Stimulated activated CD8-positive, alpha-beta memory T cell treated with anti-CD3 and anti-CD28 coated beads, Interleukin-7, amount 100 ng/mL, for 48 hours (primary cell): ENCODE results near the gene E2F4.

Source experiments
- DNase-seq, 2 donors: peaks; one replicate each; pipeline ENCODE4 v3.0.0-alpha.2; 2020; ENCODE audit warnings: low read depth in 1 of 2; ENCODE audit errors: extremely low read depth in 1 of 2

Gene E2F4, protein sequence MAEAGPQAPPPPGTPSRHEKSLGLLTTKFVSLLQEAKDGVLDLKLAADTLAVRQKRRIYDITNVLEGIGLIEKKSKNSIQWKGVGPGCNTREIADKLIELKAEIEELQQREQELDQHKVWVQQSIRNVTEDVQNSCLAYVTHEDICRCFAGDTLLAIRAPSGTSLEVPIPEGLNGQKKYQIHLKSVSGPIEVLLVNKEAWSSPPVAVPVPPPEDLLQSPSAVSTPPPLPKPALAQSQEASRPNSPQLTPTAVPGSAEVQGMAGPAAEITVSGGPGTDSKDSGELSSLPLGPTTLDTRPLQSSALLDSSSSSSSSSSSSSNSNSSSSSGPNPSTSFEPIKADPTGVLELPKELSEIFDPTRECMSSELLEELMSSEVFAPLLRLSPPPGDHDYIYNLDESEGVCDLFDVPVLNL

DNA sequence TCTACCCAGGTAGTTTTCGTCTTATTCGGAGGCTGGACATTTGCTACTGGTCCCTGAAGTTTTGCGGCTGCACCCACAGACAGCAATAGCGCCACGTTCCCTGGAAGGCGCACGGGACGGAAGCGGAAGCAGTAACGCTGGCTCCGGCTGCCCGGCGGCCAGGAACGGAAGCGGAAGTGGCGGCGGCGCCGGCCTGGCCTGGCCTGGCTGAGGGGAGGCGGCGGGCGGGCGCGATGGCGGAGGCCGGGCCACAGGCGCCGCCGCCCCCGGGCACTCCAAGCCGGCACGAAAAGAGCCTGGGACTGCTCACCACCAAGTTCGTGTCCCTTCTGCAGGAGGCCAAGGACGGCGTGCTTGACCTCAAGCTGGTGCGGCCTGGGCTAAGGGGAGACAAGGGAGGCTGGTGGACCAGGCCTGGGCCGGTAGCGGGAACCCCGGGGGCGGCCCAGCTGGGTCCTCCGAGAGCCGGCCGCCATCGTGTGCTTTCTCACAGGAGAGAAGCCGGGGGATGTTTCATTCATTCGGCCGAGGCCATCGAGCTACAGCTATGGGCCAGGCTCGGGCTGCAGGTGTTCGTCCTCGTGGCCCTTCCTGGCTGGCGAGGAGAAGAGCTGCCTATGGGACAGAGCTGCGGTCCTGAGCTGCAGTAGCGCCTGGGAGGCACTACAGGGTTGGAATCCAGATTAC lies at the start of gene E2F4:
TSS of gene E2F4 (plus strand) at position 161 of the 687 bp plus-strand sequence. CDS start at position 234, 73 bp downstream.
- peak; percentile 84 for DNase-seq

DNA sequence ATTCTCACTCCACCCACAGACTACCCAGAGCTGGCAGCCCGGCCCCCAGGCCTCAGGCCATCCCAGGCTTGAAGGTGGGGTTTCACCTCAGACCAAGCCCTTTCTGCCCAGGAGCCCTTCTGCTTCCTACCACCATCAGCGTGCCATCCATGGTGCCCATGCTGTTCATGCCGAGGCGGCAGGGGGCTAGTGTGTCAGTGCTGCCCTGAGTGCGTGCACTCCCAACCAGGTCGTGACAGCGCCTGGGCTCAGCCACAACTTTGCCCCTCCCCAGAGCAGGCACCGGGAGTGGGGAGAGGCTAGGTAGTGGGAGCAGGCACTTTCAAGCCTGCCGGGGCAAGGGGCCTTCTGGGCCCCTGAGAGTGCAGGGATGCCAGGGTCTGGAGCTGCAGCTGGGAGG lies 49.6 kb upstream of the E2F4 start:
- DNase-seq, result no peak

DNA sequence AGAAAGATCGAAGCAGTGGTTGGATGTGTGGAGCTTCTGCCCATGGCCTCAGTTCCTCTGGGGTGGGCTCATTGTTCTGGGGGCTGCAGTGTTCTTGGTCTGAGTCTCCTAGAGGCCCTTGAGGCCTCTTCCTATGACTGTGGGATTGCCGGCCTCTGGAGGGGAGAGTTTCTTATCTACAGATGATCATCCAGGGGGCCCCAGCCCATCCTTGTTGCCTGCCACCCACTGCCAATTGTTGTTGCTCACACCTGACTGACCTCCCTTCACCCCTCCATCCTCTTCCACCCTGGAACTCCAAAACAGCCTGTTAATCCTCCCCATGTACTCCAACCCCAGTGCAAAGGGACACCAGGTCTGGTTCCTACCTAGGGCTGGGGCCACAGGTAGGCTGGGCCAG lies 47.0 kb upstream of the E2F4 start:
- DNase-seq, result no peak

DNA sequence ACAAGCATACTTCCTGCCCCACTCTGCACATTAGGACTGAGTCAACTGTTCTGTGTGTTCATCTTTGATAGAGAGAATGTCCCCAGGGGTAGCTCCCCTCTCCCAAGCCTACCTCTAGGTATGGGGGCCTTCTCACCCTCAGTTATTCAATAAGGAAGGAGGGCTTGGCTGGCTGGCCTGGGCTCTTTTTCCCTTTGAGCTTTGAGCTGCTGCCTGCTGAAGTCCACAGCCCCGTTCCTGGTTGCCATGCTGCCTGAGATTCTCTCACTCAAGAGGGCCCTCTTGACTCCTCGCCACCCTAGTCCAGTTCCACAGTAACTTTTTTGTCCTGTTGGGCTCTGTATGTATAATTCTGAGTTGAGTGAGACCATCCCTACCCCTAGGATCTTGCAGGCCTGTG lies 46.2 kb upstream of the E2F4 start:
- DNase-seq, result no peak

DNA sequence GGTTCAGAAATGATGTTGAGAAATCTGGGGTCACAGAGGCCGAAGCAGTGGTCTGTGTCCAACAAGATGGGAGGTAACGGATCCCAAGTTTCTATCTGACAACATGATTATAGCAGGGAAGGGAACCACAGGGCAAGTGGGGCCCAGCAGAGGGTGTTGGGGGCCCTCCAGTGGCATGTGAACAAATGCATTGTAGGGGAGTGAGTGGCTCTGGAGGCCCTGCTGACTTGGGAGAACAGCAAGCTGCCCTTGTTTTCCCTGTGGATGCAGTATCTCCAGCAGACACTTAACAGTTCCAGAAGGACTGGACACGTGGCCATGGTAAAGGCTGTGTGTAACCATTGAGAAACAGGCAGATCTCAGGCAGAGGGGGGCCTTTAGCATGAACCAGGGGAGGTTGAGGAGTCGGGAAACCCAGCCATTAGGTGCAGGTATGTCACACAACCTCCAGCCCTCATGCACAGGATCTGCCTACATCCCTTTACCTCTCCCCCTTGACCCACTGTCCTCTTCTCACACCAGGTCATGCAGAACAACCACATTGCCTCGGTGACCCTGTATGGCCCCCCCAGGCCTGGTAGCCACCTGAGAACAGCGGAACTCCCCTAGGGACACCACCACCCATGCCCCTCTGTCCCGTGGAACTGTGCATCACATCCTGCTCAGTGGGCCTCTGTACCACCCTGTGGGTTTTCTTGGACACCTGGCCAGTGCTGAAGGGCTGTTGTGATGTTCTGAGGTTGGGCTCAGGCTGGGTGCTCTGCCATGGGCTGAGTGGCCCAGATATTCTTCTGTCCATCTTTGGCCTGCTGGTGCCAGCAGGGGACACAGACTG lies 45.2 kb upstream of the E2F4 start:
- DNase-seq, result no peak

DNA sequence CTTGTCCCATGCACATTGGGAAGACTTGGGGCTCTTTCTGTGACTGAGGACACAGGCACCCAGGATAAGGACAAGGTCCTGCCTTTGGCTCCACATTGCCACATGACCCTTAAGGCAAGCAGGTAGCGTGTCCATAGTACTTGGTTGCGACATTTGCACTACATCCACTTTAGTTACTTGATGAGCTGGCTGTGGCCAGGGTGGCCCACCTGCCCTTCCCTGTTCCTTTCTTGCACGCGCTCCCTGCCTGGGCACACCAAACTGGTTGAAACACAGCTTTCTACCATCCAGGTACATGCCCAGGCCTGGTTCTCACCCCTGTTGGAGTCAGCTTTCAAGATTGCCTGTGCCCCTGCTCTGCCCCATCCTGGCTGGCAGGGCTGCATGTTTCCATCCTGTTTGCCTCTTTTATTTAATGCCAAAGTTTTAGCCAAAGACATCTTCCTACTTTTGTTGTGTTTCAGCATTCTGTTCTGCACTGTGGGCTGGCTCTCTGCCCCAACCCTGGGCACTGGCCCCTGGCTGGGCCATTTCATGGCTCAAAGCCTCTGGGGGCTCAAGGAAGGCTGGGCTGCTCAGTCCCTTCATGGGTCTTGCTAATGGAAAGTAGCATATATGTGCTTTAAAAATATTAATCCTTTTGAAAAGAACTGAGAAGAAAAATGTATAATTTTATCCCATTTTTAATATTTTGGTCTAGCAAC lies 44.4 kb upstream of the E2F4 start:
- DNase-seq, result no peak

DNA sequence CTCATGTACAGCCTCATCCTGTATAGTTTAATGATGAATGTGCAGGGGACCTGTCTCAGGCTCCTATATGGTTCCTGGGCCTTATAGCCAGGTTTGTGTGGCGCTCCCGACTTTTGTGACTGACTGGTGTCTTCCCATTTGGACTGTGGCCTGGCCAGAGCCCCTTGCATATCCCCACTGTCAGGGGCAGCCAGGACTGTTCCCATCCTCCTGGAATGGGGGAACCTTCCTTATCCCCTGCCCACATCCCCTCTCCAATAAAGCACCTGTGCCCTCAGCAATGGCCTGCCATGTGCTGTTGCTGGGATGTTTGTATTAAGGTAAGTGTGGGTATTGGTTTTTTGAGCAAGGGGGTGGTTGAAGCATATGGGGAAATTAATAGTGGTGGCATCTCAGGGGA lies 43.7 kb upstream of the E2F4 start:
- DNase-seq, result no peak

DNA sequence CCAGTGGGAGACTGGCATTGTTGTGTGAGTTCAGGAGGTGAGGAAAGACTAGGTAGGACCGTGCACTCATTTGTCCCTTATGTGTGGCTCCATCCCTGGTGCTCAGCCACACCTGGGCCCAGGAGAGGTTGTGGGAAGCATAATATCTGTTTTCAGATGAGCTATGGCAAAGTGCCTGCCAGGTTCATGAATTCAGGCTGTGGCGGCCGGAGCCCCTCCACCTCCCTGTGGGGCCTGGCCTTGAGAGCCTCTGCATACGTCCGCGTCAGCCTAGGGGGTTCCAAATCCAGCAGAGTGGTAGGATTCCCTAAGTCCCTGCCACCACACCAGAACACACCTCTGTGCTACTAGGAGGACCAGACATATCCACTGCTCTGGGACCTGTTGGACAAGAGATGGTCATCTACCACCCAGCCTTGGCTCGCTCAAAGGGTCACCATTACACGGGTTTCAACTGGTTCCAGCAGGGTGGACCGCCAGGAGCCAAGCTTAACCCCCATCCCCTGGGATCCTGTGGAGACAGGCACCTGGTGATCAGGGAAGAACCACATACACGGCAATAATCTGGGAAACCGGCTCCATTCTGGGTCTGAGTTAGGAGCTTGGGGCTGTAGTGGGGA lies 43.2 kb upstream of the E2F4 start:
- no peak for DNase-seq

DNA sequence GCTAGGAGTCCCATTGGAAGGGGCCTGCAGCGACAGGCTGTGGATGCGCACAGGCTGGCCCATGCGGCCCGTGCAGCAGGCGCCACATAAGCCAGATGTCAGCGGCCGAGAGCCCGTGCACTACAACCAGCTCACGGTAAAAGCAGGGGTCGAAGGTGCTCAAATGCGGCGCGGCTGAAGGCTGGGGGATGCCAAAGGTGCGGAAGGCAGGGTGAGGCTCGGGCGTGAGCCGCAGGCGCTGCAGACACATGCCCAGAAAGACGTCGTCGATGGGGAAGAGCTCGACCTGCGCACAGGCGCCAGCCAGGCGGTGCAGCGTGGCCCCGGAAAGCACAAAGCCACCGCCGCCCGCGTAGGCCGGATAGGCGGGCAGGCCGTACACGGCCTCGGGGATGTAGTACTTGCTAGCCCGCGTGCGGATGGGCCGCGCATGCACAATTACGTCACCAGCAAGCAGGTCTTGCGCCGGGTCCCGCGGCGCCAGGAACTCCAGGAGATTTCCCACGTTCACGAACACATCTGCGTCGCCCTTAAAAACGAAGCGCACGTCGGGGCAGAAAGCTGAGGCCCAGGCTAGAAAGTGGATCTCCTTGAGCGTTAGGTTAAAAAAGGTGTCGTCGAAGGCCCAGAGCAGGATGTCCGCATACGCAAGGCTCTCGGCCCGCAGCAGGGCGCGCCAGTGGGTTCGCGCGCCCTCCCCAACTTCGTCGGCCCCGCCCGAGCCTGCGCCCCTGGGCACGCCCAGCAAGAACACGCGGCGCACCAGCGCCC lies 42.5 kb upstream of the E2F4 start:
- no peak for DNase-seq

DNA sequence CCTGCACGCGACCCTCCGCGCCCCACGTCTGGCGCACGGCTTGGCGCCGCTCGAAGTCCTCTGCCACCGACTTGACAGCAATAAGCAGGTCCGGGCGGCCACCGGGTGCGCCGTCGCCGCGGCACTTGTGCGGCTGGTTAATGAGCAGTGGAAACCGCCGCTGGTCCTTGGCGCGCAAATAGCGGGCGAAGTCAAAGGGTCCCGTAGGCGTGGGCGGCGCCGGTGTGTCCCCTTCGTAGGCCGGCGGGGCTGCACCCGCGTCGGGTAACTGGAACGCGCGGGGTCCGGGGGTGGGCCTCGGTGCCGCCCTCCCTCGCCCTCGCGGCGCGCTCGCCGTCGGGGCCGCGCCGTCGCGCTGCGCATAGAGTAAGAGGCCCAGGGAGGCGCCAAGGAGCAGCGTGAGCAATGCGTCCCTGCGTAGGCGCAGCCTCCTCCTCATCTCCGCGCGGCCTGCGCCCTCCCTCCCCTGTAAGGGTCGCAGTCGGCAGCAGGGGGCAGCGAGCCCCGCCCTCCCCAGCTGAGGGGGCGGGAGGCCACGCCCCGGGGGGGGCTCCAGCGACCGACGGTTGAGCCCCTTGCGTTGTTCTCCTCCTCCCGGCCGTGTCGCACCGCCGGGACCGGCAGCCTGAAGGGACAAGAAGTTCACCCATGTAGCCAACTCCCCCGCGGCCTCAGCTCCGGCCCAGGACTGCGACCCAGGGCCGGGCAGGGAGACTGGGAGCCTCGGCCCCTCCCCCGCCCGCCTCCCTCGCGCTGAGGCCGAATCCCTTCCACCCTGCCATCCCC lies 41.7 kb upstream of the E2F4 start:
- no peak for DNase-seq

DNA sequence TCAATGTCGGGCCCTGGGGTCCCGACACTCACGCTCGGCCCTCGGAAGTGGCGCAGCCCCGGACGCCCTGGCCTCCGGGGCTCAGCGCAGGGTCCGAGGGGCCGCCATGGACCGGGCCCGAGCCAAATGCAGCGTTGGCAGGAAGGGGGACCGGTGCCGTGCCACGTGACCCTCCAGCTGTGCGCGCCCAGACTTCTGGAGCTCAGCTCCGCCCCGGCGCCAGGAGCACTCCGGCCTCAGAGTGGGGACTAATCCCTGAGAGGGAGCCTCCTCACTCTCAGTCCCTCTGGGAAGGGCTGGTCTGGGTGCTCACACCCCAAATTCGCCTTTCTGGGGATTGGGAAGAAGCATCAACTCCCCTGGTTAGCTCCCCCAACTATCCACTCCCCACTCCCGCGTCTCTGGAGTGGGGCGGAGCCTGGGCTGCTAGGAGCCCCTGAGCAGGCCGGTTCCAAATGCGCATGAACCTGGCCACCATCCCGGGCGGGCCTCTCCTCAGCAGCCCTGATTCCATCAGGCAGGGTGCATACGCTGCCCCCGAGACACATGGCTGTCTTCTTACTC lies 41.0 kb upstream of the E2F4 start, which contains the start of gene B3GNT9:
TSS of gene B3GNT9 (minus strand) at position 166 of the 564 bp plus-strand sequence. CDS start 513 bp downstream, outside the sequence.
- DNase-seq, result no peak

DNA sequence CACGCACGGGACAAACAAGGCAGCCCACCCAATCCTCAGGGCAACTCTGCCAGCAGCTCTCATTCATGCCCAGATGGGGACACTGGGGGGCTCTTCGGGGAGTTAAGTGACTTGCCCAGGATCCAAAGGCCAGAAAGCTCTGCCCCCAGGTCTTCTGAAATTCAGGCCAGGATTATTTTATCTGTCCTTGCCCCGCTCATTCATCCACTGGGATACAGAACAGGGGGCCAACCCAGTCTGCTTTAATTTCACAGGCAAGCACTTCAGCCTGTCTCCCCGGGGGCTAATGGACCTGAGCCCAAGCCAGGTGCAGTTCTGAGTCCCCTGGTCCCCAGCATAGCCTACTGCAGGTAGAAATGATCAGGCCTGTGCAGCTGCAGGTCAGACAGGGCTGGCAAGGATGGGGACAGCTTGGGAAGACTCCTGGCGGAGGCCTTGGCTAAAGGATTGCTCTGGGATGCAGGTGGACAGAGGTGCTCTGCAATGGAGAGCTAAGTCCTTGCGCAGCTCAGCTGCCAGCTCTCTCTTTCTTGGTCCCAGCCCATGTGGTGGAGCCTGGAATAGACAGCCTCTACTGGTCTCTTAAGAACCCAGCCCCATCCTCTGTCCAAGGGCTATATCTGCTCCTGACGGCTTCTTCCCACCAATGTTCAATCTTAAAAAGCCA lies 40.4 kb upstream of the E2F4 start:
- DNase-seq, result no peak

DNA sequence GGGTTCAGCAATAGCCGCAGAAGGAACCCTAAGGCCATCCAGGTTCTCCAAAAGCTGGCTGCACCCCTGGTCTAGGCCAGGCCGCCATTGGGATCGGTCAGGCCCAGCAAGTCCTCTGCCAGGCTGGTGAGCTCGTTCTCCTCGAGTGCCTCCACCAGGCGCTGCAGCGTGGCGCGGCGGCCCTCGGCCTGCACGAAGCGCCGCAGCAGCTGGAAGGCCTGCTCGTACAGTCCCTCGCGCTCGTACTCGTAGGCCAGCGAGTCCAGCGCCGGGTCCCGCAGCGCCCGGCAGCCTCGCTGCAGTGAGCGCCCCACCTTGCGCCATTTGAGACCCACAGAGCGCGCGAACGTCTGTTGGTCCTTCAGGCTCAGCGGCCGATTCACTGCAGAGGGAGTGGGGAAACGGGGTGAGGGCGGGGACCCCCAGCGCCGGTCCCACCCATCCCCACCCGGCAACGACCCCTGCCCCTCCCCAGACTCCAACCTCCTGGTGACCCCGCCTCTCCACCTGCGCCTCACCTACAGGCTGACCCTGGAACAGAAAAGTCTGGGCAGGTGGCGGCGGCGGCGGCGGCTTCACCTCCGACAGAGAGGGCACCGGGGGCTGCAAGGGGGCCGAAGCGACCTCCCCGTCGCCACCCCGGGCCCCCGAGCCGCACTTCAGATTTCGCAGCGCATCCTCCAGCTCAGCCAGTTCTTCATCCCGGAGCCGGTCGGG lies 37.2 kb upstream of the E2F4 start:
- no peak for DNase-seq

DNA sequence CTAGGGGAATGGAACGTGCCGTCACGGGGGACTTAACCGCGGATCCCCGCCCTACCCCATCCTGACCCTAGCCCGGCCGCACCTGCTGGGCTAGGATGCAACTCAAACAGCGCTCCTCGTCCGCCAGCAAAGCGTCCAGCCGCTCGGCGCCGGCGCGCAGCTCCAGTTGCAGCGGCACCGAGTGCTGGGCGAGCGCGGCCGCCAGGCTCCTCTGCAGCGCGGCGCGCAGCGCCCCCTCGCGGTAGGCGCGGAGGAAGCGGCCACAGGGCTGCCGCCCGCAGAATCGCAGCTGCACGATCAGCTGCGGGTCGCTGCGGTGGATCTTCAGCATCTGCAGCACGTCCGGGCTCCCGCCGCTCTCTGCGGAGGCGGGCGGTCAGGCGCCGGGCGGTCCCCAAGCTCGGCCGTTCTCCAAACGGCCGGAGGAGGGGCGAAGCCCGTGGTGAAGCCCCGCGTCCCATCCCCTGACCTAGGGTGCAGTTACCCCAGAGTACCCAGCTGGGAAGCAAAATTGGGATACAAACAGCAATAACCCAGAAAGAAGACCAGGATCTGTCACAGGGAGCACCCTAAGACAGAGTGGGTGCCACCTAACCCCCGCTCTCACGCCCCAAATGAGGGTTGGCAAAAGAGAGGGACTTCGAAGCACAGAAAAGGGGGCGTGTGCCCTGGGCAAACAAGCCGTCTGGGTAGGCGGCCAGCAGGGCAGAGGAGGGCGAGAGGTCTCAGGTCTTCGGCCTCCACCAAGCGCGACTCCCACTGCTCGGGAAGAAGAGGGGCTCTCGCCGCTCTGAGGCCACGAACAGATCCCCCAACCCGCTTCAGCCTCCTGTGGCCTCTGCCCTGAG lies 36.4 kb upstream of the E2F4 start:
- DNase-seq, result peak; percentile 58 to 61

DNA sequence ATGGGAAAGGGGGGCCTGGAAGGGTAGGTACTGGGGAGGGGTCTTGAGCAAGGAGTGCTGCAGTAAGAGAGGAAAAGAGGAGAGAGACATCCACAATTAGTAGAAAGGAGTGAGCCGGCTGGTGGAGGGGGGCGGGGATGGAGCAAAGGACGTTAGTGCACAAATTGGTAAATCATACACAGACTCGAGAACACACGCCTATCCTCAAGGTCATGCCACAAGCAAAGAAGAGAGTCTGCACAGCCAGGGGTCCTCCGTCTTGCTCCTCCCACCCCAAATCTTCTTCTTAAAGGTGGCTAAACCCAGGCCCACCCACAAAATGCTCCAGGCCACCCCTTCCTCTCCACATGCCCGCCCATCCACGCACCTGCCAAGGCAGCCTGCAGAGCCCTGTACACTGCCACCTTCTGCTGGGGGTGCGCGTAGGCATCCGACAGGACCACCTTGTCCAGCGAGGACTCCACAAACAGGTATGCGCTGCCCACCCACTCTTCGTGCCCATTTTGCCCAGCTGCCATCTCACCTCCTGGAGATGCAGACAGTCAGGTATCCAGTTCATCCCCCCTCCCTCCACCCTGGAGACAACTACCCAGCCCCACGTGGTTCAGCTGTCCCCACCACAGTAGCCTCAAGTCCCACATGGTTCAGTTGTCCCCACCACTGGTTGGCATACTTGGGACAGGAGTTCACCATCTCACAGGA lies 35.7 kb upstream of the E2F4 start:
- no peak for DNase-seq
